Activated CD8-positive, alpha-beta memory T cell treated with anti-CD3 and anti-CD28 coated beads, Interleukin-2, amount 10 ng/mL, durations not matched to agents 7 days and 5 days (primary cell): ENCODE measurements around the gene FBXL14. TPM values are rescaled to one million over a fixed set of nuclear protein-coding genes. Genes with fewer than 3 reads are reported as not detected.

ENCODE experiments used
- ATAC-seq: fragments of 150-1000 bp; cut with Tn5 transposase; one replicate; pipeline ENCODE4 v1.10.0; 2021; ENCODE audit warnings: moderate library complexity
- CTCF ChIA-PET: fragments of 350-600 bp; sonication (Branson Sonifier 250); formaldehyde crosslinking; loops from one replicate; lab custom pipeline; 2021; ENCODE audit warnings: antibody characterized with exemption; lab: Charles Lee
- DNase-seq: peaks from one replicate; pipeline ENCODE4 v3.0.0-alpha.2; 2020
- H3K27ac Mint-ChIP-seq: one replicate; pipeline ENCODE4 v1.8.0; 2021; ENCODE audit warnings: mild to moderate bottlenecking, mixed read lengths
- H3K27me3 Mint-ChIP-seq: one replicate; pipeline ENCODE4 v1.8.0; 2021; ENCODE audit warnings: mixed read lengths
- H3K36me3 Mint-ChIP-seq: one replicate; pipeline ENCODE4 v1.8.0; 2021; ENCODE audit warnings: mild to moderate bottlenecking, mixed read lengths
- H3K4me1 Mint-ChIP-seq: one replicate; pipeline ENCODE4 v1.8.0; 2021; ENCODE audit warnings: mixed read lengths
- H3K4me3 Mint-ChIP-seq: one replicate; pipeline ENCODE4 v1.8.0; 2021; ENCODE audit warnings: mild to moderate bottlenecking, moderate library complexity, mixed read lengths
- H3K9me3 Mint-ChIP-seq: one replicate; pipeline ENCODE4 v1.8.0; 2022; ENCODE audit warnings: low read depth, mixed read lengths
- total RNA-seq, 2 experiments: library from RNA; stranded (reverse); gene quantifications; one replicate each; pipeline ENCODE4 v1.2.3, GENCODE V29; 2021

The FBXL14 gene
- total RNA-seq, 2 experiments from 2014 or later, result 28.2 to 33.4 TPM

- H3K4me1 Mint-ChIP-seq, result peaks cover 10% of the 10 kb centered on the region
- no peak for ATAC-seq
- CTCF ChIA-PET, result interaction anchor here (0.7 to 5.5 kb wide), 6 partner anchors 18 to 515 kb away, joined by 3 to 68 read pairs (median 8); no protein-coding TSS in a partner anchor
- H3K9me3 Mint-ChIP-seq, result no peaks in the 10 kb centered on the region
- no peaks in the 10 kb centered on the region for H3K36me3 Mint-ChIP-seq
- no peak overlapping the region for H3K27ac Mint-ChIP-seq
- peaks cover 81% of the 10 kb centered on the region for H3K27me3 Mint-ChIP-seq
- DNase-seq, result no peak
- no peak overlapping the region for H3K4me3 Mint-ChIP-seq
Observed at GRCh38 chr12:1632702-1633101, 38.3 kb upstream of the FBXL14 start.

DNA sequence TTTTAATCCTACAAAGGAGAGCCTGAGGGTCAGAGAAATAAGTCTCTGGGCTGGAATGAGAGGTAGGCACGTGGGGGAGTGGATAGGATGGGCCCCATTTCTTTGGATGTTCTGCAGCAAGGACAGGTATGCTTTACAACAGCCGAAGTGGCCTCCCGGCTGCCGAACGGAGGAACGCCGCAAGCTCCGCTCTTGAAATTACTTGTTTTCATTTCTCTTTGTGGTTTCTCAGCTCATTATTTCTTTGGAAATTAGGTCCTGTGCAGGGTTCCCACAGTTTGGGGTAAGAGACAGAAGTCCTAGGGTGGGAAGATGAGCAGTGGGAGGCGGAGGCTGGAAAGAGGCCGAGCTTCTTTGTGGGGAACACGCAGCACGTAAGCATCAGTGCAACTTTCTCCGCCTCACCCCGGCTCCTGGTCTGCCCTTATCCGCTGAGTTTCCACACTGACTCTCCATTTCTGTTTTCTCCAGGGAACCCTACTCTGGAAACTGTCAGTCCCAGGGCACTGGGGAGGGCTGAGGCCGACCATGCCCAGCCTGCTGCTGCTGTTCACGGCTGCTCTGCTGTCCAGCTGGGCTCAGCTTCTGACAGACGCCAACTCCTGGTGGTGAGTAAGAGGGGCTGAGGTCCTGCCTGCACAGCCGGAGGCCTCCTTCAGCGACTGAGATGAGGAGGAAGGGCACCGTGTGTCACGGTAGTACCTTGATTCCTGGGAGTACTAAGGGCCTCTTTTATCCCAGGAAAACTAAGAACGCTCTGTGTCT, 36.6 kb upstream of the FBXL14 start:
- Mint-ChIP-seq H3K27me3 (peaks cover 86% of the 10 kb centered on the region), H3K4me1 (peaks cover 10% of the 10 kb centered on the region), H3K27ac (no peak overlapping the region), H3K36me3 (no peaks in the 10 kb centered on the region), H3K9me3 (no peaks in the 10 kb centered on the region), H3K4me3 (peak overlapping the region; percentile 28)
- ATAC-seq, result no peak
- CTCF ChIA-PET, result interaction anchor here (0.8 to 2.2 kb wide), 6 partner anchors 12 to 513 kb away, joined by 3 to 9 read pairs (median 4); no protein-coding TSS in a partner anchor
- DNase-seq, result no peak

DNA sequence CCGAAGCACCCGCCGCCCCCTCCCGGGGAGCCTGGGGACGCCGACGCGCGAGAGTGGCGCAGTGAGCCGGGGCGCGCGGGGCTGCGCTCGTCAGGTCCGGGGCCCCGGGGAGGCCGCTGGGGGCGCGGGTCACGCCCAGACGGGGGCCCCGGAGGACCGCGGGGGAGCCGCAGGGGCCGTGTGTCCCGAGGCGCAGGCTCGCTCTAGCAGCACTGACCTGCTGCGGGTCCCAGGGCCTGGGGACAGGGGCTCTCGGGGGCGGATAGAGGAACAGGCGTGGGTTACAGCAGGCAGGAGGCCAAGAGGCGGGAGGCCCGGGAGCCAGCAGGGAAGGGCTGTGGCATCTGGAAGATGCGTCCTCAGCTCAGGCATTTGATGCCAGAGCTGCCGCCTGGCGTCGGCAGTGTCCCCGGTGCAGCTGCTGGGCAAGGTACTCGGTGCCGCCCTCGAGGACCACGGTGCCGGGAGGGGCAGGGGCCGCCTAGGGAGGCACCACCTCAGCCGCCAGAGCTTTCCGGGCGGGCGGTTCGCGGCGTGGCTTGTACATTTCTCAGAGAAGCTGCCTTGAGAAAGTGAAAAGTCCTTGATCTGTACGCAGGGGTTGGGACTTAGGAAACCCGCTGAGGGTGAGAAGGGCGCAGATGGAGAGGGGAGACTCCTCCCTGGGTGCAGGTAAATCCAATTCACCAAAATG, 35.9 kb upstream of the FBXL14 start:
- Mint-ChIP-seq H3K4me3 (peak overlapping the region; percentile 28), H3K9me3 (no peaks in the 10 kb centered on the region)

GRCh38 chr12:1629338-1630132, 35.2 kb upstream of the FBXL14 start:
- Mint-ChIP-seq H3K27ac (no peak overlapping the region), H3K27me3 (peaks cover 76% of the 10 kb centered on the region), H3K9me3 (no peaks in the 10 kb centered on the region), H3K4me3 (no peak overlapping the region), H3K36me3 (no peaks in the 10 kb centered on the region), H3K4me1 (peaks cover 10% of the 10 kb centered on the region)
- DNase-seq (no peak), ATAC-seq (peak; percentile 20)
- CTCF ChIA-PET, result interaction anchor here (1.0 to 1.7 kb wide), 4 partner anchors 14 to 512 kb away, joined by 3 to 7 read pairs (median 4); no protein-coding TSS in a partner anchor

More for the DNA sequence above, 35.9 kb upstream of the FBXL14 start:
- Mint-ChIP-seq H3K27me3 (peaks cover 78% of the 10 kb centered on the region), H3K4me1 (peaks cover 10% of the 10 kb centered on the region), H3K27ac (no peak overlapping the region), H3K36me3 (no peaks in the 10 kb centered on the region)
- ATAC-seq (peak; percentile 66), DNase-seq (peak; percentile 44)
- CTCF ChIA-PET, result interaction anchor here (0.8 to 1.7 kb wide), 5 partner anchors 13 to 512 kb away, joined by 3 to 5 read pairs (median 4); no protein-coding TSS in a partner anchor

GRCh38 chr12:1628666-1629337, 34.4 kb upstream of the FBXL14 start, which contains the start of gene WNT5B:
TSS of gene WNT5B (plus strand) at chr12:1629231. CDS start at chr12:1631355, 2,124 bp downstream.
- CTCF ChIA-PET, result interaction anchor here (1.0 to 1.5 kb wide), 2 partner anchors 46 to 162 kb away, joined by 4 to 7 read pairs; no protein-coding TSS in a partner anchor
- Mint-ChIP-seq H3K4me1 (peaks cover 10% of the 10 kb centered on the region), H3K27ac (no peak within 1 kb of the TSS), H3K9me3 (no peaks in the 10 kb centered on the region), H3K36me3 (no peaks in the 10 kb centered on the region), H3K4me3 (no peak within 1 kb of the TSS), H3K27me3 (peaks cover 74% of the 10 kb centered on the region)
- no peak for DNase-seq
- ATAC-seq, result no peak

DNA sequence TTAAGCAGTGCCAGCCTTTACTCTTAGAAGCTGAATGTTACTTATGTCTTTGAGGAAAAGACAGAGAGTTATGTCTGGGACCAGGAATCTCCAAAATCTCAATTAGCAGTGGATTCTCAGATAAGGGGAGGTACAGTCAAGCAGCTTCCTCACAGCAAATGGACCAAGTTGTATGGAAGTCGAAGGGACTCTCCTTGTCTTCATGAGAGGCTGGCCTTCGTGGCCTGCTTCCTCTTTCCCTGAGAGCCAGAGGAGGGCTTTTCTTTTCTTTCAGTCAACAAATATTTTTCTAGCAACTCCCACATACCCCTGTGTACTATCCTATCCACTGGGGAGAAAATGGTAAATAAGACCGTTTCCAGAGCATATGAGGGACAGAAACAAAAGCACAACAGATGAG, 28.0 kb upstream of the FBXL14 start:
- DNase-seq (no peak), ATAC-seq (no peak)
- Mint-ChIP-seq H3K27me3 (peaks cover 26% of the 10 kb centered on the region), H3K9me3 (no peaks in the 10 kb centered on the region), H3K27ac (no peak overlapping the region), H3K4me3 (no peak overlapping the region), H3K36me3 (no peaks in the 10 kb centered on the region), H3K4me1 (peaks cover 23% of the 10 kb centered on the region)
- CTCF ChIA-PET, result interaction anchor here (0.5 to 1.2 kb wide), 3 partner anchors 21 to 830 kb away, joined by 3 to 5 read pairs (median 3); no protein-coding TSS in a partner anchor

GRCh38 chr12:1620092-1620491, 25.7 kb upstream of the FBXL14 start:
- ATAC-seq, result peak; percentile 32
- DNase-seq, result no peak
- H3K27ac Mint-ChIP-seq, result no peak overlapping the region
- CTCF ChIA-PET, result interaction anchor here (1.0 kb wide), 1 partner anchor 14 kb away, joined by 3 read pairs; no protein-coding TSS in a partner anchor
- peaks cover 24% of the 10 kb centered on the region for H3K27me3 Mint-ChIP-seq
- no peaks in the 10 kb centered on the region for H3K9me3 Mint-ChIP-seq
- no peaks in the 10 kb centered on the region for H3K36me3 Mint-ChIP-seq
- peaks cover 37% of the 10 kb centered on the region for H3K4me1 Mint-ChIP-seq
- H3K4me3 Mint-ChIP-seq, result no peak overlapping the region

- Mint-ChIP-seq H3K27me3 (peaks cover 23% of the 10 kb centered on the region), H3K9me3 (no peaks in the 10 kb centered on the region), H3K4me3 (no peak overlapping the region), H3K4me1 (peaks cover 37% of the 10 kb centered on the region), H3K36me3 (no peaks in the 10 kb centered on the region), H3K27ac (no peak overlapping the region)
- DNase-seq (no peak), ATAC-seq (peak; percentile 37)
- CTCF ChIA-PET, result interaction anchor here (0.5 to 1.0 kb wide), 2 partner anchors 15 to 35 kb away, joined by 3 read pairs; no protein-coding TSS in a partner anchor
Observed at GRCh38 chr12:1619587-1619986, 25.2 kb upstream of the FBXL14 start.

DNA sequence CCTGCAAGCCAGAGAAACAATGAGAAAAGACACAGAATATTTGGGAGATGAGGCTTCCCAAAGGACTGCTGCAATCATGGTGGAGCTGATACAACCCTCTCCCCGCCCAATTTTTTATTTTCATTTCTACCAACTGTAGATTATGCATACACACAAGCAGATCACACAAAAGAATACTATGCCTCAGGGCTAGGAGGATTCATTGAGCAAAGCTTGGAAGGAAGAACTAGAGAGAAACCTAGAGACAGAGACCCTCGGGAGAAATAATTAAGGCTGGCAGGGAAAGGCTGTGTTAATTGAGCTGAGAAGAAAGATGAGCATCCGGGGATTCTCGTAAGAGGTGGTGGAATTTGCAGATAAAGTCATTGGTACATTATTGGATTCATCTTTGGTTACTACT, 24.8 kb upstream of the FBXL14 start:
- ATAC-seq, result no peak
- no peak overlapping the region for H3K4me3 Mint-ChIP-seq
- H3K27me3 Mint-ChIP-seq, result peaks cover 19% of the 10 kb centered on the region
- H3K27ac Mint-ChIP-seq, result no peak overlapping the region
- peaks cover 37% of the 10 kb centered on the region for H3K4me1 Mint-ChIP-seq
- no peaks in the 10 kb centered on the region for H3K36me3 Mint-ChIP-seq
- no peaks in the 10 kb centered on the region for H3K9me3 Mint-ChIP-seq
- no peak for DNase-seq
- CTCF ChIA-PET, result interaction anchor here (0.5 to 1.0 kb wide), 2 partner anchors 15 to 36 kb away, joined by 3 read pairs; no protein-coding TSS in a partner anchor

DNA sequence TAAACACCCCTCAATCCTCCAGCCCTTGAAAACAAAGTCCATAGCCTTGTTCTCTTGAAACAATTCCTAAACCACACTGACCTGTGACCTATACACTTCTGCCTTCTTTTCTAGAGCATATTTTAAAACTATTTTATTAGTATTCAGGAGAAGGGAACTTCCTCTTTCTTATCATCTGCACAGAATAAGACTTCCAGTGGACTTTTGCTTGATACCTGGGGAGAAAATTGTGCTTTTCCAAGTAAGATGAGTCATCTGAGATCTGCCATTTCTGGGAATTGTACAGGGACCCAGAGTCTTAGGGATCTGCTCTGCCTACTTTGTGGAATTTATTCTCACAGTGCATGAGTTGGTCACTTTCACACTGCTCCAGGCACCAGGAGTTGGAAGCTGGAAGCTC, 24.1 kb upstream of the FBXL14 start:
- no peak overlapping the region for H3K27ac Mint-ChIP-seq
- H3K27me3 Mint-ChIP-seq, result peaks cover 19% of the 10 kb centered on the region
- ATAC-seq (no peak), DNase-seq (no peak)
- peaks cover 37% of the 10 kb centered on the region for H3K4me1 Mint-ChIP-seq
- H3K4me3 Mint-ChIP-seq, result no peak overlapping the region
- CTCF ChIA-PET, result no interaction called here
- no peaks in the 10 kb centered on the region for H3K9me3 Mint-ChIP-seq
- H3K36me3 Mint-ChIP-seq, result no peaks in the 10 kb centered on the region

GRCh38 chr12:1616233-1617066, 22.1 kb upstream of the FBXL14 start:
- DNase-seq (no peak), ATAC-seq (peak; percentile 31)
- Mint-ChIP-seq H3K4me3 (no peak overlapping the region), H3K27me3 (peaks cover 36% of the 10 kb centered on the region), H3K27ac (no peak overlapping the region), H3K36me3 (no peaks in the 10 kb centered on the region), H3K4me1 (peaks cover 37% of the 10 kb centered on the region), H3K9me3 (no peaks in the 10 kb centered on the region)
- CTCF ChIA-PET, result no interaction called here
